Erythroblast (primary cell): ENCODE measurements around the gene ZBP1.

Experiments used
- GATA1 ChIP-seq: IDR thresholded peaks from 2 replicates; pipeline ENCODE4 v1.6.1; 2011; ENCODE audit warnings: low read depth, mild to moderate bottlenecking, control low read depth, low read length, moderate library complexity
- POLR2A ChIP-seq: IDR thresholded peaks from 2 replicates; pipeline ENCODE4 v1.6.1; 2011; ENCODE audit warnings: mild to moderate bottlenecking, low read length

- no peak for TF ChIP-seq POLR2A
- no peak for TF ChIP-seq GATA1
These were observed 9.8 kb upstream of the ZBP1 start for GRCh38 chr20:57630061-57630460.
